Mucosa of descending colon (tissue), 3 donors: ENCODE measurements around the gene CPNE5. TPM values are rescaled to one million over a fixed set of nuclear protein-coding genes. Genes with fewer than 3 reads are reported as not detected.

ENCODE experiments used
- ATAC-seq: fragments of 200-7000 bp; cut with Tn5 transposase; one replicate; pipeline ENCODE4 v1.9.1; 2020; ENCODE audit warnings: mild to moderate bottlenecking, moderate library complexity
- DNase-seq, 3 donors: peaks; one replicate each; pipeline ENCODE4 v3.0.0-alpha.2; 2020
- H3K36me3 ChIP-seq: fragments of 200-600 bp; one replicate; pipeline ENCODE4 v1.8.0; 2021; ENCODE audit warnings: low read depth, mild to moderate bottlenecking
- H3K4me1 ChIP-seq: fragments of 200-600 bp; one replicate; pipeline ENCODE4 v1.8.0; 2021; ENCODE audit warnings: low read depth, mild to moderate bottlenecking
- H3K4me3 ChIP-seq: fragments of 200-600 bp; one replicate; pipeline ENCODE4 v1.8.0; 2021; ENCODE audit warnings: mild to moderate bottlenecking
- H3K9me3 ChIP-seq: fragments of 200-600 bp; one replicate; pipeline ENCODE4 v1.8.0; 2021; ENCODE audit warnings: mild to moderate bottlenecking
- intact Hi-C, 2 donors: fragments of 100-400 bp; cut with DNase I in 1 of 2; cut with micrococcal nuclease in 1 of 2; formaldehyde crosslinking; loops; one replicate each; pipeline versions ENCODE4 v1.11.0 to v1.11.1; 2022; cut with DNase I, micrococcal nuclease
- total RNA-seq, 3 donors: library from RNA; stranded (reverse); fragmentation: NEBNext Ultra II Directional in 2 of 3; extraction: Animal tissue kit (Norgen Biotek cat#: 25700) in 2 of 3; gene quantifications; one replicate each; pipeline versions ENCODE4 v1.2.1 to v1.2.4, GENCODE V29; 2021 to 2023
- TF ChIP-seq, protein P1 (sequence below): fragments of 200-600 bp; IDR thresholded peaks from one replicate; pipeline ENCODE4 v1.8.0; 2022; ENCODE audit warnings: antibody characterized with exemption, mild to moderate bottlenecking
- donor health status: DM: no; HTN: no; CAD: no; lungs with moderate emphysema.
- donor health status: DM: no; HTN: no; CAD: no.
- donor health status: DM: no; HTN: yes; CAD: no.

Gene CPNE5
- total RNA-seq, 3 donors from 2014 or later: 4.7 to 15.2 (median 6.1) TPM

- ATAC-seq (no peak), DNase-seq (no peak)
- H3K36me3 ChIP-seq: no peaks in the 10 kb centered on the region
- no peaks in the 10 kb centered on the region for H3K9me3 ChIP-seq
- no peak overlapping the region for H3K4me3 ChIP-seq
- TF ChIP-seq, protein P1, sequence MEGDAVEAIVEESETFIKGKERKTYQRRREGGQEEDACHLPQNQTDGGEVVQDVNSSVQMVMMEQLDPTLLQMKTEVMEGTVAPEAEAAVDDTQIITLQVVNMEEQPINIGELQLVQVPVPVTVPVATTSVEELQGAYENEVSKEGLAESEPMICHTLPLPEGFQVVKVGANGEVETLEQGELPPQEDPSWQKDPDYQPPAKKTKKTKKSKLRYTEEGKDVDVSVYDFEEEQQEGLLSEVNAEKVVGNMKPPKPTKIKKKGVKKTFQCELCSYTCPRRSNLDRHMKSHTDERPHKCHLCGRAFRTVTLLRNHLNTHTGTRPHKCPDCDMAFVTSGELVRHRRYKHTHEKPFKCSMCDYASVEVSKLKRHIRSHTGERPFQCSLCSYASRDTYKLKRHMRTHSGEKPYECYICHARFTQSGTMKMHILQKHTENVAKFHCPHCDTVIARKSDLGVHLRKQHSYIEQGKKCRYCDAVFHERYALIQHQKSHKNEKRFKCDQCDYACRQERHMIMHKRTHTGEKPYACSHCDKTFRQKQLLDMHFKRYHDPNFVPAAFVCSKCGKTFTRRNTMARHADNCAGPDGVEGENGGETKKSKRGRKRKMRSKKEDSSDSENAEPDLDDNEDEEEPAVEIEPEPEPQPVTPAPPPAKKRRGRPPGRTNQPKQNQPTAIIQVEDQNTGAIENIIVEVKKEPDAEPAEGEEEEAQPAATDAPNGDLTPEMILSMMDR: no peak
- intact Hi-C loops: no loop called here
- H3K4me1 ChIP-seq: no peaks in the 10 kb centered on the region
Observed at GRCh38 chr6:36821581-36822335, 17.5 kb downstream of the CPNE5 start.

- Histone ChIP-seq H3K36me3 (no peaks in the 10 kb centered on the region), H3K4me1 (no peaks in the 10 kb centered on the region), H3K9me3 (no peaks in the 10 kb centered on the region), H3K4me3 (no peak overlapping the region)
- intact Hi-C loops: no loop called here
- TF ChIP-seq, protein P1: no peak
- ATAC-seq: peak; percentile 58
- DNase-seq: no peak
Observed at GRCh38 chr6:36820700-36821580, 18.3 kb downstream of the CPNE5 start.

- no peaks in the 10 kb centered on the region for H3K4me1 ChIP-seq
- H3K4me3 ChIP-seq: no peak overlapping the region
- TF ChIP-seq, protein P1: no peak
- DNase-seq (no peak), ATAC-seq (no peak)
- no peaks in the 10 kb centered on the region for H3K36me3 ChIP-seq
- intact Hi-C loops: no loop called here
- no peaks in the 10 kb centered on the region for H3K9me3 ChIP-seq
Observed at GRCh38 chr6:36818756-36819155, 20.5 kb downstream of the CPNE5 start.

DNA sequence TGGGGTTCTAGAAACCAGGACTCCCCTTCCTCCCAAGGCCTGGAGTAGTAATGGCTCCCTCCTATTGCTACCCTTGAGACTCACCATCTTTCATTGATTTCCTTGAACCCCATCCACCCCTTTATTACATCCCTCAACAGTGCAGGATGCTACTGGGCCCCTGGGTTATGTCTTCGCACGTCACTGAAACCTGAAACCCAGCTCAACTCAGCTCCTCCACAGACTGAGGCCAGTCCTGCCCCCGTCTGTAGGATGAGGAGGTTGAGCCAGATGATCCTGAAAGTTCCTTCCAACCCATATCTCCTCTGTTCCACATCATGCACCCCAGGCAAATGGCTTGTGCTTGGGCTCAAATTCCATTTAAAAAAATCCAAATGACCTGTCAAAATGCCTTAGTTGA lies 21.4 kb downstream of the CPNE5 start:
- intact Hi-C loops: no loop called here

DNA sequence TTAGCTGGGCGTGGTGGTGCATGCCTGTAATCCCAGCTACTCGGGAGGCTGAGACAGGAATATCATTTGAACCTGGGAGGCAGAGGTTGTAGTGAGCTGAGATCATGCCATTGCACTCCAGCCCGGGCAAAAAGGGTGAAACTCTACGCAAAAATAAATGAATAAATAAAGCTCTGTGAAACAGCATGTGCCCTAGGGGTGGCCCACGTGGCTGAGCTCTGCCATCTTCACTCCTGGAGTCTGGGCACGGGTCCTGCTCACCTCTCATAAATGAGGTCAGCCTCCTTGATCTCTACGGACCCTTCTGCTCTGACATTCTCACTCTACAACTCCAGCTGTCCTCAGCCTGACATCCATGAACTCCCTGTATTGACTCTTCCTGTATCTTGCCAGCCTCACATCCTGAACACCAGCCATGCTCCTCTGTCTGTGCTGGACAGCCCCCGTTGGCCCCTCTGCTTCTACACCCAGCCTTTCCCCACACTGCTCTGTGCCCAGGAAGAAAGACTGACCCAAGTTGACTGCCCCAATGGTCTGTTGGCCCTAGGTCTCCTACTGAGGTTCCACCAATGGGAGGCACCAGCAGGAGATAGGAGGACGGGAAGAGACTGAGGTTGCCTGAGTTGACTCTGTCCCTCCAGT lies 21.9 kb downstream of the CPNE5 start:
- DNase-seq (no peak), ATAC-seq (no peak)
- Histone ChIP-seq H3K4me1 (no peaks in the 10 kb centered on the region), H3K4me3 (no peak overlapping the region), H3K36me3 (no peaks in the 10 kb centered on the region), H3K9me3 (no peaks in the 10 kb centered on the region)
- TF ChIP-seq, protein P1: no peak
- intact Hi-C loops: no loop called here

More for the DNA sequence above, 21.4 kb downstream of the CPNE5 start:
- TF ChIP-seq, protein P1: no peak
- Histone ChIP-seq H3K9me3 (no peaks in the 10 kb centered on the region), H3K36me3 (no peaks in the 10 kb centered on the region), H3K4me3 (no peak overlapping the region), H3K4me1 (no peaks in the 10 kb centered on the region)
- ATAC-seq: no peak
- no peak for DNase-seq
